ENCODE measurements around the gene E2F3.

- TF ChIP-seq CSRNP3 (CRISPR knock-in tag; IDR thresholded peaks at IDR 0.05): no peak
- no peak for TF ChIP-seq ARNTL (CRISPR knock-in tag; IDR thresholded peaks at IDR 0.05; ENCODE audit: borderline replicate concordance, low read depth)
- no peak for TF ChIP-seq GLIS3 (CRISPR knock-in tag; IDR thresholded peaks at IDR 0.05)
- no peak for TF ChIP-seq PATZ1 (CRISPR knock-in tag; IDR thresholded peaks at IDR 0.05; ENCODE audit: borderline replicate concordance)
- TF ChIP-seq ZFP30 (CRISPR knock-in tag; IDR thresholded peaks at IDR 0.05): no peak
- no peak for TF ChIP-seq ESRRG (CRISPR knock-in tag; IDR thresholded peaks at IDR 0.05)
- TF ChIP-seq ZNF8 (CRISPR knock-in tag; IDR thresholded peaks at IDR 0.05): no peak
- TF ChIP-seq TSHZ2 (CRISPR knock-in tag; IDR thresholded peaks at IDR 0.05): no peak
Measured at GRCh38 chr6:20401205-20402091, at the start of gene E2F3.
